ENCODE measurements around the gene CCNK.

The CCNK gene

GRCh38 chr14:99516871-99517642 is 35.8 kb downstream of the CCNK start:
- Histone ChIP-seq H3K4me3 (no peak overlapping the region), H3K9ac (ENCODE audit: insufficient read length) (no peak overlapping the region), H3K36me3 (ENCODE audit: insufficient read depth, low read length) (peaks cover 17% of the 10 kb centered on the region; the same call in 1 of the 2 replicates), H3K9me3 (ENCODE audit: low read depth, low read length) (no peaks in the 10 kb centered on the region), H3K27ac (no peak overlapping the region)
- no peak for TF ChIP-seq EZH2 (IDR thresholded peaks at IDR 0.05)
- TF ChIP-seq POLR2AphosphoS5 (IDR thresholded peaks at IDR 0.05; ENCODE audit: borderline replicate concordance, low read depth, low read length), result no peak
- TF ChIP-seq FOXP2 (optimal IDR thresholded peaks at IDR 0.05; ENCODE audit: control extremely low read depth, extremely low read length, insufficient read depth), result no peak
- no peak for DNase-seq (ENCODE audit: low read depth, low spot score)

GRCh38 chr14:99517643-99518381 is 36.6 kb downstream of the CCNK start:
- no peak overlapping the region for H3K27ac ChIP-seq
- H3K36me3 ChIP-seq (ENCODE audit: insufficient read depth, low read length), result peaks cover 15% of the 10 kb centered on the region; the same call in 1 of the 2 replicates
- TF ChIP-seq EZH2 (IDR thresholded peaks at IDR 0.05), result no peak
- TF ChIP-seq FOXP2 (optimal IDR thresholded peaks at IDR 0.05; ENCODE audit: control extremely low read depth, extremely low read length, insufficient read depth), result no peak
- no peak for TF ChIP-seq POLR2AphosphoS5 (IDR thresholded peaks at IDR 0.05; ENCODE audit: borderline replicate concordance, low read depth, low read length)
- no peak overlapping the region for H3K4me3 ChIP-seq
- no peak overlapping the region for H3K9ac ChIP-seq (ENCODE audit: insufficient read length)
- DNase-seq (ENCODE audit: low read depth, low spot score), result no peak
- no peaks in the 10 kb centered on the region for H3K9me3 ChIP-seq (ENCODE audit: low read depth, low read length)

- no peak for DNase-seq (ENCODE audit: low read depth, low spot score)
- Histone ChIP-seq H3K27ac (no peak overlapping the region), H3K36me3 (ENCODE audit: insufficient read depth, low read length) (peaks cover 14% of the 10 kb centered on the region; the same call in 1 of the 2 replicates), H3K9ac (ENCODE audit: insufficient read length) (no peak overlapping the region), H3K9me3 (ENCODE audit: low read depth, low read length) (no peaks in the 10 kb centered on the region), H3K4me3 (no peak overlapping the region)
- TF ChIP-seq FOXP2 (optimal IDR thresholded peaks at IDR 0.05; ENCODE audit: control extremely low read depth, extremely low read length, insufficient read depth), result no peak
- TF ChIP-seq POLR2AphosphoS5 (IDR thresholded peaks at IDR 0.05; ENCODE audit: borderline replicate concordance, low read depth, low read length), result no peak
- no peak for TF ChIP-seq EZH2 (IDR thresholded peaks at IDR 0.05)
Measured at GRCh38 chr14:99518441-99519346, 37.5 kb downstream of the CCNK start.

GRCh38 chr14:99519347-99519881 is 38.2 kb downstream of the CCNK start:
- no peak overlapping the region for H3K27ac ChIP-seq
- H3K4me3 ChIP-seq, result no peak overlapping the region
- no peak for DNase-seq (ENCODE audit: low read depth, low spot score)
- no peak overlapping the region for H3K9ac ChIP-seq (ENCODE audit: insufficient read length)
- H3K36me3 ChIP-seq (ENCODE audit: insufficient read depth, low read length), result peaks cover 9% of the 10 kb centered on the region; the same call in 1 of the 2 replicates
- H3K9me3 ChIP-seq (ENCODE audit: low read depth, low read length), result no peaks in the 10 kb centered on the region
- TF ChIP-seq EZH2 (IDR thresholded peaks at IDR 0.05) (no peak), POLR2AphosphoS5 (IDR thresholded peaks at IDR 0.05; ENCODE audit: borderline replicate concordance, low read depth, low read length) (no peak), FOXP2 (optimal IDR thresholded peaks at IDR 0.05; ENCODE audit: control extremely low read depth, extremely low read length, insufficient read depth) (no peak)

- no peak for DNase-seq (ENCODE audit: low read depth, low spot score)
- no peak for TF ChIP-seq POLR2AphosphoS5 (IDR thresholded peaks at IDR 0.05; ENCODE audit: borderline replicate concordance, low read depth, low read length)
- TF ChIP-seq FOXP2 (optimal IDR thresholded peaks at IDR 0.05; ENCODE audit: control extremely low read depth, extremely low read length, insufficient read depth), result no peak
- no peak for TF ChIP-seq EZH2 (IDR thresholded peaks at IDR 0.05)
- Histone ChIP-seq H3K4me3 (no peak overlapping the region), H3K27ac (no peak overlapping the region), H3K9me3 (ENCODE audit: low read depth, low read length) (no peaks in the 10 kb centered on the region), H3K9ac (ENCODE audit: insufficient read length) (no peak overlapping the region), H3K36me3 (ENCODE audit: insufficient read depth, low read length) (peaks cover 3% of the 10 kb centered on the region; the same call in 1 of the 2 replicates)
Measured at GRCh38 chr14:99519931-99520421, 38.8 kb downstream of the CCNK start.

GRCh38 chr14:99520571-99521081 is 39.4 kb downstream of the CCNK start:
- Histone ChIP-seq H3K36me3 (ENCODE audit: insufficient read depth, low read length) (no peaks in the 10 kb centered on the region), H3K9me3 (ENCODE audit: low read depth, low read length) (no peaks in the 10 kb centered on the region)

GRCh38 chr14:99521176-99522024 is 40.2 kb downstream of the CCNK start:
- Histone ChIP-seq H3K36me3 (ENCODE audit: insufficient read depth, low read length) (no peaks in the 10 kb centered on the region), H3K9me3 (ENCODE audit: low read depth, low read length) (no peaks in the 10 kb centered on the region), H3K4me3 (no peak overlapping the region), H3K9ac (ENCODE audit: insufficient read length) (no peak overlapping the region), H3K27ac (no peak overlapping the region)
- TF ChIP-seq POLR2AphosphoS5 (IDR thresholded peaks at IDR 0.05; ENCODE audit: borderline replicate concordance, low read depth, low read length) (no peak), EZH2 (IDR thresholded peaks at IDR 0.05) (no peak), FOXP2 (optimal IDR thresholded peaks at IDR 0.05; ENCODE audit: control extremely low read depth, extremely low read length, insufficient read depth) (no peak)
- no peak for DNase-seq (ENCODE audit: low read depth, low spot score)

More at GRCh38 chr14:99520571-99521081, 39.4 kb downstream of the CCNK start:
- TF ChIP-seq POLR2AphosphoS5 (IDR thresholded peaks at IDR 0.05; ENCODE audit: borderline replicate concordance, low read depth, low read length) (no peak), EZH2 (IDR thresholded peaks at IDR 0.05) (no peak), FOXP2 (optimal IDR thresholded peaks at IDR 0.05; ENCODE audit: control extremely low read depth, extremely low read length, insufficient read depth) (no peak)
- H3K9ac ChIP-seq (ENCODE audit: insufficient read length), result no peak overlapping the region
- no peak overlapping the region for H3K4me3 ChIP-seq
- no peak overlapping the region for H3K27ac ChIP-seq
- no peak for DNase-seq (ENCODE audit: low read depth, low spot score)
